BE2C (cell line): ENCODE data around the gene PINK1.
A peak's percentile ranks its signal among the peaks of the same experiment; 100 is the strongest.

Experiments
- DNase-seq: peaks from one replicate; pipeline ENCODE4 v3.0.0-alpha.2; 2020
- H3K27me3 ChIP-seq: fragments of 250-450 bp; sonication (Bioruptor Pico); 2 replicates; pipeline ENCODE4 v1.5.1; 2020; ENCODE audit warnings: mild to moderate bottlenecking
- H3K36me3 ChIP-seq: fragments of 250-450 bp; sonication (Bioruptor Pico); 2 replicates; pipeline ENCODE4 v1.5.1; 2020; ENCODE audit warnings: mild to moderate bottlenecking
- H3K4me1 ChIP-seq: fragments of 250-450 bp; sonication (Bioruptor Pico); 2 replicates; pipeline ENCODE4 v1.5.1; 2020
- H3K4me3 ChIP-seq: 2 replicates; pipeline ENCODE4 v1.5.1; 2011; ENCODE audit warnings: low read depth, low read length
- H3K9me3 ChIP-seq: fragments of 250-450 bp; sonication (Bioruptor Pico); 2 replicates; pipeline ENCODE4 v1.5.1; 2020
- CTCF ChIP-seq: IDR thresholded peaks from 2 replicates; pipeline ENCODE4 v1.5.1; 2012; ENCODE audit warnings: mild to moderate bottlenecking, low read depth, low read length

Gene PINK1

GRCh38 chr1:20625176-20626097 lies 7.8 kb upstream of the PINK1 start:
- TF ChIP-seq CTCF, result no peak
- H3K4me3 ChIP-seq, result no peak overlapping the region

GRCh38 chr1:20626098-20626427 lies 7.2 kb upstream of the PINK1 start:
- Histone ChIP-seq H3K9me3 (no peaks in the 10 kb centered on the region), H3K36me3 (no peaks in the 10 kb centered on the region), H3K27me3 (no peaks in the 10 kb centered on the region), H3K4me1 (no peaks in the 10 kb centered on the region), H3K4me3 (no peak overlapping the region)
- no peak for TF ChIP-seq CTCF
- DNase-seq, result no peak

More at GRCh38 chr1:20625176-20626097, 7.8 kb upstream of the PINK1 start:
- H3K36me3 ChIP-seq, result no peaks in the 10 kb centered on the region
- H3K4me1 ChIP-seq, result no peaks in the 10 kb centered on the region
- no peaks in the 10 kb centered on the region for H3K27me3 ChIP-seq
- DNase-seq, result no peak
- H3K9me3 ChIP-seq, result no peaks in the 10 kb centered on the region

- Histone ChIP-seq H3K27me3 (no peaks in the 10 kb centered on the region), H3K4me3 (no peak overlapping the region), H3K9me3 (no peaks in the 10 kb centered on the region), H3K4me1 (no peaks in the 10 kb centered on the region), H3K36me3 (no peaks in the 10 kb centered on the region)
- DNase-seq, result no peak
- TF ChIP-seq CTCF, result no peak
Observed at GRCh38 chr1:20626524-20626923, 6.7 kb upstream of the PINK1 start.

- Histone ChIP-seq H3K9me3 (no peaks in the 10 kb centered on the region), H3K4me1 (no peaks in the 10 kb centered on the region), H3K27me3 (no peaks in the 10 kb centered on the region), H3K36me3 (no peaks in the 10 kb centered on the region), H3K4me3 (no peak overlapping the region)
- DNase-seq, result no peak
- no peak for TF ChIP-seq CTCF
Observed at GRCh38 chr1:20630729-20631128, 2.5 kb upstream of the PINK1 start.

GRCh38 chr1:20632386-20632785 lies 872 bp upstream of the PINK1 start:
- Histone ChIP-seq H3K27me3 (no peaks in the 10 kb centered on the region), H3K36me3 (no peaks in the 10 kb centered on the region), H3K4me1 (no peaks in the 10 kb centered on the region), H3K9me3 (no peaks in the 10 kb centered on the region), H3K4me3 (no peak overlapping the region)
- DNase-seq, result no peak
- TF ChIP-seq CTCF, result no peak

GRCh38 chr1:20634065-20634593 lies 871 bp downstream of the PINK1 start:
- Histone ChIP-seq H3K9me3 (no peaks in the 10 kb centered on the region), H3K36me3 (no peaks in the 10 kb centered on the region), H3K4me3 (peak overlapping the region; percentile 67), H3K4me1 (no peaks in the 10 kb centered on the region), H3K27me3 (no peaks in the 10 kb centered on the region)
- TF ChIP-seq CTCF, result no peak
- DNase-seq, result no peak
